ENCODE data around the gene APOD.
"Not testable (repeated sequence)": the region's sequence is repeated elsewhere in the genome, so short reads cannot be mapped to it uniquely, and the experiment has no call there.

APOD gene

GRCh38 chr3:195595785-195596531 is 12.2 kb upstream of the APOD start:
- H3K27ac ChIP-seq (ENCODE audit: low read length): no peak overlapping the region
- no peaks in the 10 kb centered on the region for H3K27me3 ChIP-seq (replicated peaks; ENCODE audit: insufficient read depth, low read length)
- H3K9ac ChIP-seq (ENCODE audit: low read length): no peak overlapping the region
- no peak overlapping the region for H2AFZ ChIP-seq (ENCODE audit: low read length)
- H3K4me2 ChIP-seq (ENCODE audit: low read depth, low read length): no peak overlapping the region
- H3K4me1 ChIP-seq (ENCODE audit: low read length): peaks cover 7% of the 10 kb centered on the region; the same call in 1 of the 2 replicates
- TF ChIP-seq CTCF (IDR thresholded peaks at IDR 0.05; ENCODE audit: low read length) (no peak), EZH2 (optimal IDR thresholded peaks at IDR 0.05; ENCODE audit: low read depth, low read length) (no peak), EZH2phosphoT487 (IDR thresholded peaks at IDR 0.05; ENCODE audit: low read length) (no peak)
- no peak overlapping the region for H3K4me3 ChIP-seq (ENCODE audit: low read length)
- no peaks in the 10 kb centered on the region for H3K9me3 ChIP-seq (replicated peaks; ENCODE audit: insufficient read depth, low read length)
- no peaks in the 10 kb centered on the region for H4K20me1 ChIP-seq (ENCODE audit: insufficient read depth, low read length)
- H3K36me3 ChIP-seq (replicated peaks; ENCODE audit: insufficient read depth, low read length): no peaks in the 10 kb centered on the region
- no peaks in the 10 kb centered on the region for H3F3A ChIP-seq (ENCODE audit: insufficient read depth, low read length)
- no peak for DNase-seq
- no peaks in the 10 kb centered on the region for H3K79me2 ChIP-seq (ENCODE audit: low read length)
- no peaks in the 10 kb centered on the region for H3K9me2 ChIP-seq (replicated peaks; ENCODE audit: insufficient read depth, low read length)

- no peaks in the 10 kb centered on the region for H3K9me3 ChIP-seq (replicated peaks; ENCODE audit: insufficient read depth, low read length)
- no peaks in the 10 kb centered on the region for H3K9me2 ChIP-seq (replicated peaks; ENCODE audit: insufficient read depth, low read length)
- H3K79me2 ChIP-seq (ENCODE audit: low read length): no peaks in the 10 kb centered on the region
- H3K4me3 ChIP-seq (ENCODE audit: low read length): no peak overlapping the region
- no peaks in the 10 kb centered on the region for H4K20me1 ChIP-seq (ENCODE audit: insufficient read depth, low read length)
- peaks cover 10% of the 10 kb centered on the region for H3K4me1 ChIP-seq (ENCODE audit: low read length)
- H3K4me2 ChIP-seq (ENCODE audit: low read depth, low read length): no peak overlapping the region
- peaks cover 7% of the 10 kb centered on the region for H3F3A ChIP-seq (ENCODE audit: insufficient read depth, low read length)
- no peak overlapping the region for H3K9ac ChIP-seq (ENCODE audit: low read length)
- peaks cover 22% of the 10 kb centered on the region for H3K27me3 ChIP-seq (replicated peaks; ENCODE audit: insufficient read depth, low read length)
- H2AFZ ChIP-seq (ENCODE audit: low read length): no peak overlapping the region
- H3K36me3 ChIP-seq (replicated peaks; ENCODE audit: insufficient read depth, low read length): no peaks in the 10 kb centered on the region
- no peak for DNase-seq
- TF ChIP-seq EZH2phosphoT487 (IDR thresholded peaks at IDR 0.05; ENCODE audit: low read length) (no peak), CTCF (IDR thresholded peaks at IDR 0.05; ENCODE audit: low read length) (no peak), EZH2 (optimal IDR thresholded peaks at IDR 0.05; ENCODE audit: low read depth, low read length) (no peak)
- H3K27ac ChIP-seq (ENCODE audit: low read length): no peak overlapping the region
Observed at GRCh38 chr3:195591852-195592251, 8.1 kb upstream of the APOD start.

- Histone ChIP-seq H3K36me3 (replicated peaks; ENCODE audit: insufficient read depth, low read length) (no peaks in the 10 kb centered on the region), H3K4me1 (ENCODE audit: low read length) (peaks cover 10% of the 10 kb centered on the region), H2AFZ (ENCODE audit: low read length) (no peak overlapping the region), H3K27ac (ENCODE audit: low read length) (no peak overlapping the region), H3F3A (ENCODE audit: insufficient read depth, low read length) (peaks cover 13% of the 10 kb centered on the region), H4K20me1 (ENCODE audit: insufficient read depth, low read length) (no peaks in the 10 kb centered on the region), H3K4me2 (ENCODE audit: low read depth, low read length) (no peak overlapping the region), H3K27me3 (replicated peaks; ENCODE audit: insufficient read depth, low read length) (peaks cover 22% of the 10 kb centered on the region), H3K4me3 (ENCODE audit: low read length) (no peak overlapping the region), H3K9me3 (replicated peaks; ENCODE audit: insufficient read depth, low read length) (no peaks in the 10 kb centered on the region), H3K79me2 (ENCODE audit: low read length) (no peaks in the 10 kb centered on the region), H3K9me2 (replicated peaks; ENCODE audit: insufficient read depth, low read length) (no peaks in the 10 kb centered on the region), H3K9ac (ENCODE audit: low read length) (no peak overlapping the region)
- no peak for DNase-seq
- TF ChIP-seq CTCF (IDR thresholded peaks at IDR 0.05; ENCODE audit: low read length) (no peak), EZH2phosphoT487 (IDR thresholded peaks at IDR 0.05; ENCODE audit: low read length) (no peak), EZH2 (optimal IDR thresholded peaks at IDR 0.05; ENCODE audit: low read depth, low read length) (no peak)
Observed at GRCh38 chr3:195591220-195591619, 7.5 kb upstream of the APOD start.

GRCh38 chr3:195590381-195590780 is 6.6 kb upstream of the APOD start:
- not testable (repeated sequence) for H2AFZ ChIP-seq (ENCODE audit: low read length); DNase-seq; H3K4me1 ChIP-seq (ENCODE audit: low read length); H3K4me2 ChIP-seq (ENCODE audit: low read depth, low read length); H4K20me1 ChIP-seq (ENCODE audit: insufficient read depth, low read length); H3K9me2 ChIP-seq (replicated peaks; ENCODE audit: insufficient read depth, low read length); H3K36me3 ChIP-seq (replicated peaks; ENCODE audit: insufficient read depth, low read length); H3K79me2 ChIP-seq (ENCODE audit: low read length); H3K4me3 ChIP-seq (ENCODE audit: low read length); H3K9me3 ChIP-seq (replicated peaks; ENCODE audit: insufficient read depth, low read length); H3K9ac ChIP-seq (ENCODE audit: low read length); H3K27ac ChIP-seq (ENCODE audit: low read length)
- peaks cover 28% of the 10 kb centered on the region for H3K27me3 ChIP-seq (replicated peaks; ENCODE audit: insufficient read depth, low read length)
- peaks cover 13% of the 10 kb centered on the region for H3F3A ChIP-seq (ENCODE audit: insufficient read depth, low read length)

- not testable (repeated sequence) for H3K36me3 ChIP-seq (replicated peaks; ENCODE audit: insufficient read depth, low read length); H3K4me2 ChIP-seq (ENCODE audit: low read depth, low read length); H3K4me1 ChIP-seq (ENCODE audit: low read length); DNase-seq; H2AFZ ChIP-seq (ENCODE audit: low read length); H3K9me3 ChIP-seq (replicated peaks; ENCODE audit: insufficient read depth, low read length); H3K4me3 ChIP-seq (ENCODE audit: low read length); H4K20me1 ChIP-seq (ENCODE audit: insufficient read depth, low read length); H3K79me2 ChIP-seq (ENCODE audit: low read length); H3K27ac ChIP-seq (ENCODE audit: low read length); H3K9me2 ChIP-seq (replicated peaks; ENCODE audit: insufficient read depth, low read length); H3K9ac ChIP-seq (ENCODE audit: low read length)
- Histone ChIP-seq H3F3A (ENCODE audit: insufficient read depth, low read length) (peaks cover 13% of the 10 kb centered on the region), H3K27me3 (replicated peaks; ENCODE audit: insufficient read depth, low read length) (peaks cover 34% of the 10 kb centered on the region)
Observed at GRCh38 chr3:195589796-195590195, 6.1 kb upstream of the APOD start.

Measured in MM.1S (cell line).